H9 (cell line): ENCODE data around the gene SERPINA9. TPM values are rescaled to one million over a fixed set of nuclear protein-coding genes. Genes with fewer than 3 reads are reported as not detected.
A peak's percentile ranks its signal among the peaks of the same experiment; 100 is the strongest.

Experiments
- DNase-seq: peaks from one replicate; pipeline ENCODE4 v3.0.0-alpha.2; 2017
- H2AFZ ChIP-seq: one replicate; pipeline ENCODE4 v1.6.1; 2013; ENCODE audit warnings: mild to moderate bottlenecking, low read length, control low read depth, moderate library complexity
- H2AK5ac ChIP-seq: 2 replicates; pipeline ENCODE4 v1.6.1; 2013; ENCODE audit warnings: low read length, control low read depth, mixed read lengths; ENCODE audit not compliant: insufficient read length
- H2BK120ac ChIP-seq: one replicate; pipeline ENCODE4 v1.6.1; 2013; ENCODE audit warnings: low read depth, mild to moderate bottlenecking, low read length, control low read depth, inconsistent platforms; ENCODE audit not compliant: poor library complexity, severe bottlenecking
- H2BK12ac ChIP-seq: 2 replicates; pipeline ENCODE4 v1.6.1; 2013; ENCODE audit warnings: low read length, control low read depth, mixed read lengths, low read depth; ENCODE audit not compliant: insufficient read length
- H2BK15ac ChIP-seq: 2 replicates; pipeline ENCODE4 v1.6.1; 2013; ENCODE audit warnings: low read depth, low read length, control low read depth
- H2BK20ac ChIP-seq: one replicate; pipeline ENCODE4 v1.6.1; 2013; ENCODE audit warnings: low read depth, mild to moderate bottlenecking, low read length, control low read depth, inconsistent platforms; ENCODE audit not compliant: poor library complexity, severe bottlenecking
- H2BK5ac ChIP-seq: 2 replicates; pipeline ENCODE4 v1.6.1; 2013; ENCODE audit warnings: low read length, control low read depth, mixed read lengths; ENCODE audit not compliant: insufficient read length
- H3K14ac ChIP-seq: 2 replicates; pipeline ENCODE4 v1.6.1; 2013; ENCODE audit warnings: low read length, control low read depth; ENCODE audit not compliant: insufficient read depth
- H3K18ac ChIP-seq: 2 replicates; pipeline ENCODE4 v1.6.1; 2013; ENCODE audit warnings: low read depth, mild to moderate bottlenecking, mixed read lengths, low read length, control low read depth; ENCODE audit not compliant: insufficient read length
- H3K23ac ChIP-seq: 2 replicates; pipeline ENCODE4 v1.6.1; 2013; ENCODE audit warnings: low read length, control low read depth, mixed read lengths, low read depth; ENCODE audit not compliant: insufficient read length
- H3K23me2 ChIP-seq: 2 replicates; pipeline ENCODE4 v1.6.1; 2013; ENCODE audit warnings: low read depth, mild to moderate bottlenecking, mixed read lengths, low read length, control low read depth; ENCODE audit not compliant: insufficient read length, poor library complexity, severe bottlenecking
- H3K27ac ChIP-seq: 2 replicates; pipeline ENCODE4 v1.5.1; 2013; ENCODE audit warnings: low read length, control low read depth, mixed read lengths, low read depth; ENCODE audit not compliant: insufficient read length
- H3K27me3 ChIP-seq: 2 replicates; pipeline ENCODE4 v1.6.1; 2013; ENCODE audit warnings: low read length, control low read depth, inconsistent platforms; ENCODE audit not compliant: insufficient read depth
- H3K4ac ChIP-seq: 2 replicates; pipeline ENCODE4 v1.6.1; 2013; ENCODE audit warnings: low read depth, mild to moderate bottlenecking, control low read depth, inconsistent platforms, low read length, moderate library complexity
- H3K4me1 ChIP-seq: 2 replicates; pipeline ENCODE4 v1.6.1; 2013; ENCODE audit warnings: low read length, control low read depth, inconsistent platforms; ENCODE audit not compliant: insufficient read depth
- H3K4me2 ChIP-seq: 2 replicates; pipeline ENCODE4 v1.6.1; 2013; ENCODE audit warnings: low read length, control low read depth, mixed read lengths; ENCODE audit not compliant: insufficient read length, insufficient read depth
- H3K56ac ChIP-seq: 2 replicates; pipeline ENCODE4 v1.6.1; 2013; ENCODE audit warnings: low read depth, mild to moderate bottlenecking, mixed read lengths, low read length, control low read depth; ENCODE audit not compliant: insufficient read length
- H3K79me1 ChIP-seq: 2 replicates; pipeline ENCODE4 v1.6.1; 2013; ENCODE audit warnings: low read depth, mild to moderate bottlenecking, moderate library complexity, low read length, control low read depth, inconsistent platforms; ENCODE audit not compliant: insufficient read depth, poor library complexity, severe bottlenecking
- H3K79me2 ChIP-seq: 2 replicates; pipeline ENCODE4 v1.6.1; 2013; ENCODE audit warnings: low read length, control low read depth, inconsistent platforms; ENCODE audit not compliant: insufficient read depth
- H3K9ac ChIP-seq: 2 replicates; pipeline ENCODE4 v1.6.1; 2013; ENCODE audit warnings: low read length, control low read depth, mixed read lengths; ENCODE audit not compliant: insufficient read length; ENCODE audit errors: extremely low read depth
- H3K9me3 ChIP-seq: one replicate; pipeline ENCODE4 v1.6.1; 2013; ENCODE audit warnings: low read depth, low read length, inconsistent platforms; ENCODE audit not compliant: control insufficient read depth
- H3T11ph ChIP-seq: one replicate; pipeline ENCODE4 v1.6.1; 2013; ENCODE audit warnings: mild to moderate bottlenecking, low read length, control low read depth, inconsistent platforms
- H4K20me1 ChIP-seq: one replicate; pipeline ENCODE4 v1.6.1; 2013; ENCODE audit not compliant: control insufficient read depth, insufficient read length, insufficient read depth
- H4K5ac ChIP-seq: 2 replicates; pipeline ENCODE4 v1.6.1; 2013; ENCODE audit warnings: low read depth, mild to moderate bottlenecking, mixed read lengths, low read length, control low read depth; ENCODE audit not compliant: insufficient read length
- H4K8ac ChIP-seq: replicated peaks from 2 replicates; pipeline ENCODE4 v1.6.1; 2013; ENCODE audit warnings: low read length, control low read depth, mixed read lengths, low read depth; ENCODE audit not compliant: insufficient read length
- H4K91ac ChIP-seq: 2 replicates; pipeline ENCODE4 v1.6.1; 2013; ENCODE audit warnings: low read depth, mild to moderate bottlenecking, moderate library complexity, mixed read lengths, low read length, control low read depth; ENCODE audit not compliant: insufficient read length
- H3K27ac Mint-ChIP-seq, 3 experiments: 2 replicates in 2 of 3; 3 replicates in 1 of 3; pipeline ENCODE4 v1.8.0; 2020 to 2021; ENCODE audit warnings: mixed read lengths in 3 of 3, mild to moderate bottlenecking in 1 of 3, moderate library complexity in 1 of 3
- H3K27me3 Mint-ChIP-seq: 2 replicates; pipeline ENCODE4 v1.8.0; 2021; ENCODE audit warnings: low read depth, mild to moderate bottlenecking, moderate library complexity, mixed read lengths
- H3K36me3 Mint-ChIP-seq, 3 experiments: 2 replicates in 2 of 3; 3 replicates in 1 of 3; pipeline ENCODE4 v1.8.0; 2020 to 2021; ENCODE audit warnings: low read depth in 3 of 3, mixed read lengths in 3 of 3; ENCODE audit not compliant: insufficient read depth in 1 of 3
- H3K4me1 Mint-ChIP-seq, 2 experiments: 2 replicates each; pipeline ENCODE4 v1.8.0; 2020; ENCODE audit warnings: mixed read lengths in 2 of 2
- H3K4me3 Mint-ChIP-seq, 2 experiments: 2 replicates in 1 of 2; 3 replicates in 1 of 2; pipeline ENCODE4 v1.8.0; 2020 to 2021; ENCODE audit warnings: mild to moderate bottlenecking in 2 of 2, mixed read lengths in 2 of 2, moderate library complexity in 1 of 2
- H3K9me3 Mint-ChIP-seq, 2 experiments: 2 replicates in 1 of 2; 3 replicates in 1 of 2; pipeline ENCODE4 v1.8.0; 2020; ENCODE audit warnings: mild to moderate bottlenecking in 2 of 2, mixed read lengths in 2 of 2, moderate library complexity in 1 of 2
- WGBS: extraction: QIAGEN DNeasy Blood & Tissue Kit; methylation state at CpG from one replicate; pipeline ENCODE4 v1.1.7; 2013; ENCODE audit warnings: missing lambda C conversion rate, low lambda C conversion rate, mixed read lengths; ENCODE audit not compliant: insufficient read length; ENCODE audit errors: extremely low coverage; 5-methylcytosine and 5-hydroxymethylcytosine counted together
- total RNA-seq: library from RNA; stranded (reverse); gene quantifications from 2 replicates; pipeline ENCODE4 v1.2.1, GENCODE V29; 2021
- TF ChIP-seq, protein P1 (sequence below): fragments of 200-600 bp; sonication (generic); conservative IDR thresholded peaks from 3 replicates; pipeline ENCODE4 v1.8.0; 2021; ENCODE audit warnings: antibody characterized with exemption, mild to moderate bottlenecking

The SERPINA9 gene
- total RNA-seq, 1 experiment from 2014 or later, result not detected

DNA sequence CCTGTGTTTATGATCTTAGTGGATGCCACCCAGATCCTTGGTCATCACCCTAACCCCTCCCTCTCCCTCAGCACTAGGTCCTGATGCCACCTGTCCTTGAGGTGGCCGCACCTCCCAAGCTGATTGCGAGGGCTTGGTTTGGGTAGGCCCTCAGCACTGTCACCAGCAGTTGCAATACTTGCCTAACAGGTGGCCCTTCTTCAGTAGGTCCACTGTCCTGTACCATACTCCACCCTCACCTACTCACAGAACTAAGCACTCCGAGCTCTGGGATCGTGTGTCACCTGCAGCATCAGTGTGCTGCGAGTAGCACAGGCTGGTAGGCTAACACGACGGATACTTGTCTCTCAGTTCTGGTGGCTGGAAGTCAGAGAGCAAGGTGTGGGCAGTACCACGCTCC is 47.3 kb upstream of the SERPINA9 start:
- Histone ChIP-seq H3K14ac (peak overlapping the region; percentile 25; the same call in 1 of the 2 replicates), H3K9me3 (no peaks in the 10 kb centered on the region), H3K9ac (no peak overlapping the region), H3K23me2 (no peaks in the 10 kb centered on the region), H3K56ac (no peak overlapping the region), H3T11ph (no peak overlapping the region), H3K79me1 (no peaks in the 10 kb centered on the region), H3K79me2 (no peaks in the 10 kb centered on the region), H4K91ac (no peak overlapping the region), H3K27ac (no peak overlapping the region), H3K18ac (no peak overlapping the region), H3K27me3 (no peaks in the 10 kb centered on the region), H2AFZ (no peak overlapping the region), H3K23ac (no peak overlapping the region), H3K4me1 (no peaks in the 10 kb centered on the region), H3K4me2 (no peak overlapping the region), H4K5ac (no peak overlapping the region), H2BK120ac (no peak overlapping the region), H2AK5ac (no peak overlapping the region), H4K8ac (no peak overlapping the region), H2BK20ac (no peak overlapping the region), H4K20me1 (no peaks in the 10 kb centered on the region), H2BK5ac (no peak overlapping the region), H2BK15ac (no peak overlapping the region), H3K4ac (no peak overlapping the region), H2BK12ac (no peak overlapping the region)
- H3K9me3 Mint-ChIP-seq, result peaks cover 12 to 14% of the 10 kb centered on the region in 2 experiments
- no peak for DNase-seq
- 0 out of 4 replicates have a peak, but pooled peaks cover 0 to 5% of the 10 kb centered on the region in 2 experiments for H3K4me1 Mint-ChIP-seq
- no peak overlapping the region for H3K27ac Mint-ChIP-seq
- WGBS, result no CpG with 5 or more reads among the region's 8 CpGs
- H3K27me3 Mint-ChIP-seq, result peaks cover 8% of the 10 kb centered on the region
- TF ChIP-seq, protein P1, sequence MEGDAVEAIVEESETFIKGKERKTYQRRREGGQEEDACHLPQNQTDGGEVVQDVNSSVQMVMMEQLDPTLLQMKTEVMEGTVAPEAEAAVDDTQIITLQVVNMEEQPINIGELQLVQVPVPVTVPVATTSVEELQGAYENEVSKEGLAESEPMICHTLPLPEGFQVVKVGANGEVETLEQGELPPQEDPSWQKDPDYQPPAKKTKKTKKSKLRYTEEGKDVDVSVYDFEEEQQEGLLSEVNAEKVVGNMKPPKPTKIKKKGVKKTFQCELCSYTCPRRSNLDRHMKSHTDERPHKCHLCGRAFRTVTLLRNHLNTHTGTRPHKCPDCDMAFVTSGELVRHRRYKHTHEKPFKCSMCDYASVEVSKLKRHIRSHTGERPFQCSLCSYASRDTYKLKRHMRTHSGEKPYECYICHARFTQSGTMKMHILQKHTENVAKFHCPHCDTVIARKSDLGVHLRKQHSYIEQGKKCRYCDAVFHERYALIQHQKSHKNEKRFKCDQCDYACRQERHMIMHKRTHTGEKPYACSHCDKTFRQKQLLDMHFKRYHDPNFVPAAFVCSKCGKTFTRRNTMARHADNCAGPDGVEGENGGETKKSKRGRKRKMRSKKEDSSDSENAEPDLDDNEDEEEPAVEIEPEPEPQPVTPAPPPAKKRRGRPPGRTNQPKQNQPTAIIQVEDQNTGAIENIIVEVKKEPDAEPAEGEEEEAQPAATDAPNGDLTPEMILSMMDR, result no peak
- H3K36me3 Mint-ChIP-seq, result peaks cover 0 to 15% (median 2%) of the 10 kb centered on the region in 3 experiments; a peak in 3 of 7 replicates
- H3K4me3 Mint-ChIP-seq, result no peak overlapping the region
